Peyer's patch (tissue), 4 donors: ENCODE data around the gene ELL2.

Experiments used
- POLR2A ChIP-seq, 2 donors: fragments of 450-650 bp; IDR thresholded peaks; one replicate each; pipeline ENCODE4 v1.5.1; 2017; ENCODE audit warnings: antibody characterized with exemption in 2 of 2, mild to moderate bottlenecking in 2 of 2, moderate library complexity in 2 of 2
- TF ChIP-seq, protein P1 (sequence below), 6 experiments: fragments of 450-650 bp in 4 of 6; fragments of 200-600 bp in 2 of 6; sonication (generic) in 1 of 6; IDR thresholded peaks; one replicate each; pipeline ENCODE4 v1.5.1; 2017 to 2019; ENCODE audit warnings: antibody characterized with exemption in 6 of 6, mild to moderate bottlenecking in 3 of 6, moderate library complexity in 1 of 6

DNA sequence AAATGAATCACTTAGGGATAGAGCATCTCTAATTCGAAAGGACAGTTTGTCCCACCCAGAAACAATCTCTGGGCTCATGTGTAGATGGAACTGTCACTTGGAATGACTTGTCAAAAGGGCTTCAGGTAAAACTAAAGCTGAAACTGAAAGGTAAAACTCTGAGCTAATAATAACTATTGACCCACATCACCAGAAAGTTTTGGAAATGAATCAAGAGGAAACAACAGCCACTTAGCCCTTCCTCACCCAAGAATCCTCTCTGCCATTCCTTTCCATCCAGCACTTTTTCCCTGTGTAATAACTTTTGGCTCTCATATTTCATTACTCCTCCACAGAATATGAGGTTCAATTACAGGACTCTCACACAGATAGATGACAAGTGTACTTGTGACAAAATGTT lies 125.1 kb downstream of the ELL2 start:
- TF ChIP-seq, protein P1, sequence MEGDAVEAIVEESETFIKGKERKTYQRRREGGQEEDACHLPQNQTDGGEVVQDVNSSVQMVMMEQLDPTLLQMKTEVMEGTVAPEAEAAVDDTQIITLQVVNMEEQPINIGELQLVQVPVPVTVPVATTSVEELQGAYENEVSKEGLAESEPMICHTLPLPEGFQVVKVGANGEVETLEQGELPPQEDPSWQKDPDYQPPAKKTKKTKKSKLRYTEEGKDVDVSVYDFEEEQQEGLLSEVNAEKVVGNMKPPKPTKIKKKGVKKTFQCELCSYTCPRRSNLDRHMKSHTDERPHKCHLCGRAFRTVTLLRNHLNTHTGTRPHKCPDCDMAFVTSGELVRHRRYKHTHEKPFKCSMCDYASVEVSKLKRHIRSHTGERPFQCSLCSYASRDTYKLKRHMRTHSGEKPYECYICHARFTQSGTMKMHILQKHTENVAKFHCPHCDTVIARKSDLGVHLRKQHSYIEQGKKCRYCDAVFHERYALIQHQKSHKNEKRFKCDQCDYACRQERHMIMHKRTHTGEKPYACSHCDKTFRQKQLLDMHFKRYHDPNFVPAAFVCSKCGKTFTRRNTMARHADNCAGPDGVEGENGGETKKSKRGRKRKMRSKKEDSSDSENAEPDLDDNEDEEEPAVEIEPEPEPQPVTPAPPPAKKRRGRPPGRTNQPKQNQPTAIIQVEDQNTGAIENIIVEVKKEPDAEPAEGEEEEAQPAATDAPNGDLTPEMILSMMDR (IDR thresholded peaks at IDR 0.05) = no peak
- no peak for TF ChIP-seq POLR2A (IDR thresholded peaks at IDR 0.05)
